Stomach (tissue), 4 donors: ENCODE results near the gene TSPAN3.

Experiments used
- EP300 ChIP-seq: sonication (generic); formaldehyde crosslinking; IDR thresholded peaks from one replicate; pipeline ENCODE4 v1.6.1; 2017; ENCODE audit warnings: antibody characterized with exemption
- POLR2A ChIP-seq, 4 donors: fragments of 450-650 bp; IDR thresholded peaks; one replicate each; pipeline ENCODE4 v1.6.1; 2016; ENCODE audit warnings: antibody characterized with exemption in 4 of 4, control low read depth in 2 of 4, mild to moderate bottlenecking in 1 of 4, moderate library complexity in 1 of 4

- TF ChIP-seq EP300 (no peak), POLR2A (IDR thresholded peaks at IDR 0.05) (no peak)
Observed at GRCh38 chr15:77046704-77047412, 24.1 kb downstream of the TSPAN3 start.
